ENCODE measurements around the gene GPC6.

Gene GPC6

DNA sequence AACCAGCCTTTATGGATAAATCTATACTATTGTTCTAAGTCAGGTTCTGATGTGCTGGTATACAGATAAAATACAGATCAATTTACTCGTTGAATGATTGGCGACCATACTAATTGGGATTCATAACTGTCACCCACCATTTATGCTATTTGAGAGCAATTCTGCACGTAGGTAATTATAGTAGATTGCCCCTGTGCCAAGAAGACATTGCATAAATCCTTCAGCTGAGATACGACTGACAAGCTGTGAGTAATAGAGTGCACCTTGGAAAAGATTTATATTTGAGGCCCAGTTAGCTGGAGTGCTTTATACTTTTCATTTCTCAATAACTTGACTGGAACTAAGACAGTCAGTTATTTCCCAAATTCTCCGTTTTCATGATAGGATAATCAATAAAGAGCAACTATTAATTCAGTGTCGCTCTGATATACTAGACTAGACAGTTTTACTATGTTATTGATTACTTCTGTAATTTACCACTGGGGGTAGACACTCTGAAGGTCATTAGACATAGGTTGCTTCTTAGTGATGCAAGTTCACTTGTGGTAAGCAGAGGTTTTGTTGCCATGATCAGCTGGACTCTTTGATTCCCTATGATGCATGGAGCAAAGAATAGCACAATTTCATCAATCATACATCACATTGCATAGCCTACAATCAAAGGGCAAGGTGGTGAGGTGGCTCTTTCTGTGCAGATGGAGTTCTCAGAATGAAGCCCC lies 536.3 kb downstream of the GPC6 start:
- TF ChIP-seq, protein P1, sequence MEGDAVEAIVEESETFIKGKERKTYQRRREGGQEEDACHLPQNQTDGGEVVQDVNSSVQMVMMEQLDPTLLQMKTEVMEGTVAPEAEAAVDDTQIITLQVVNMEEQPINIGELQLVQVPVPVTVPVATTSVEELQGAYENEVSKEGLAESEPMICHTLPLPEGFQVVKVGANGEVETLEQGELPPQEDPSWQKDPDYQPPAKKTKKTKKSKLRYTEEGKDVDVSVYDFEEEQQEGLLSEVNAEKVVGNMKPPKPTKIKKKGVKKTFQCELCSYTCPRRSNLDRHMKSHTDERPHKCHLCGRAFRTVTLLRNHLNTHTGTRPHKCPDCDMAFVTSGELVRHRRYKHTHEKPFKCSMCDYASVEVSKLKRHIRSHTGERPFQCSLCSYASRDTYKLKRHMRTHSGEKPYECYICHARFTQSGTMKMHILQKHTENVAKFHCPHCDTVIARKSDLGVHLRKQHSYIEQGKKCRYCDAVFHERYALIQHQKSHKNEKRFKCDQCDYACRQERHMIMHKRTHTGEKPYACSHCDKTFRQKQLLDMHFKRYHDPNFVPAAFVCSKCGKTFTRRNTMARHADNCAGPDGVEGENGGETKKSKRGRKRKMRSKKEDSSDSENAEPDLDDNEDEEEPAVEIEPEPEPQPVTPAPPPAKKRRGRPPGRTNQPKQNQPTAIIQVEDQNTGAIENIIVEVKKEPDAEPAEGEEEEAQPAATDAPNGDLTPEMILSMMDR (IDR thresholded peaks at IDR 0.05; ENCODE audit: low read depth, low read length, missing control alignments), result no peak
- no peak overlapping the region for H3K4me3 ChIP-seq (replicated peaks; ENCODE audit: low read depth, low read length)
- no peak for DNase-seq (ENCODE audit: extremely low read depth, low read depth)

DNA sequence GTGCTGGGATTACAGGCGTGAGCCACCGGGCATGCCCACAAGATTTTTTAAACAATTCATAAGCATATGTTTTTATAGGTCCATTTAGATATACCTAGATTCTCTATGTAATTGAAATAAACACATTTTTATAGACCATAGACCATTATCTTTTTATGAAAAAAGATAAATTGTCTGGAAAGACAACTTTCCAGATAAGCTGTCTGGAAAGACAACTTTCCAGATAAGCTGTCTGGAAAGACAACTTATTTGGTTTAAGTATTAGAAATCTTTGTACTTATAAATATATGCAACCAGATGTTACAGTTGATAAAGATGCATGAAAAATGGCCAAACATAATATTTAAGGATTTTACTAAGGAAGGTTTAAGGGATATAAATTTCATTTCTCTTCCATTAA lies 538.5 kb downstream of the GPC6 start:
- H3K4me3 ChIP-seq (replicated peaks; ENCODE audit: low read depth, low read length), result no peak overlapping the region
- DNase-seq (ENCODE audit: extremely low read depth, low read depth), result no peak

DNA sequence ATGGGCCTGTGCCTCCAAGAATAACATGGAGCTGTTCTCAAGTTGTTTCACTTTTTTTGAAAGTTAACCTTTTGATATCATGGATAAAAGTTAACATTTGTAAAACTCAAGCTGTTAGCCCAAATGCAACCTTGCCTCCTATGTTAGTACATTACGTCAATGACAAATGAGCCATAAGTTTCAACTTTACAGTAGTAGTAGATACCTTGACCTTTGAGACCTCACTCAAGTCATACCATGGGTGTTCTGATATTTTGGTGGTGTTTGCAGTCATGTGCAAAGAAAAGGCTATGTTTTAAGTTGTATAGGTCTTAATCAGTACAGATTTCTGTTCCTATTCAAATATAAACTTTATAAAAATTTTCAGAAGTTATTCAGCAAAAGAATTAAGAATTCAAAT lies 539.2 kb downstream of the GPC6 start:
- TF ChIP-seq, protein P1 (IDR thresholded peaks at IDR 0.05; ENCODE audit: low read depth, low read length, missing control alignments), result no peak
- no peak for DNase-seq (ENCODE audit: extremely low read depth, low read depth)
- H3K4me3 ChIP-seq (replicated peaks; ENCODE audit: low read depth, low read length), result no peak overlapping the region

More for the DNA sequence above, 538.5 kb downstream of the GPC6 start:
- TF ChIP-seq, protein P1 (IDR thresholded peaks at IDR 0.05; ENCODE audit: low read depth, low read length, missing control alignments), result no peak

DNA sequence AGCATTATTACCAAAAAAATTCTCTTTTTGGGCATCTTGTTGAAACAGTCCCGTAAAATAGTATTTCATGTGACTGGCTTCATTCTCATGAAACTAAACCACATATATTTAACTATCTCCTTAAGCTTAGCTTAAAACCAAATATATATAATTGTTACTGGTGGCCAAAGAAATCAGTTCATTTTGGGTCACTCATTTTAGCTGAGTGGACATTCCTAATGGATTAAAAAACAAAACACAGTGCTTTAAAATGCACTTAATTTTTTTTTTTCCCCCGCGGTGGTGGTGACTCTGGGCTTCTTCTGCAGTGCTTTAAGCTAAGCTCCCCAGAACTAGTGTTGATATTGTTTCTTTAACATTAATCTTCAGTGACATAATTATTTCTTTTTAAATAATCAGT lies 540.1 kb downstream of the GPC6 start:
- H3K4me3 ChIP-seq (replicated peaks; ENCODE audit: low read depth, low read length), result no peak overlapping the region
- TF ChIP-seq, protein P1 (IDR thresholded peaks at IDR 0.05; ENCODE audit: low read depth, low read length, missing control alignments), result no peak
- DNase-seq (ENCODE audit: extremely low read depth, low read depth), result no peak

DNA sequence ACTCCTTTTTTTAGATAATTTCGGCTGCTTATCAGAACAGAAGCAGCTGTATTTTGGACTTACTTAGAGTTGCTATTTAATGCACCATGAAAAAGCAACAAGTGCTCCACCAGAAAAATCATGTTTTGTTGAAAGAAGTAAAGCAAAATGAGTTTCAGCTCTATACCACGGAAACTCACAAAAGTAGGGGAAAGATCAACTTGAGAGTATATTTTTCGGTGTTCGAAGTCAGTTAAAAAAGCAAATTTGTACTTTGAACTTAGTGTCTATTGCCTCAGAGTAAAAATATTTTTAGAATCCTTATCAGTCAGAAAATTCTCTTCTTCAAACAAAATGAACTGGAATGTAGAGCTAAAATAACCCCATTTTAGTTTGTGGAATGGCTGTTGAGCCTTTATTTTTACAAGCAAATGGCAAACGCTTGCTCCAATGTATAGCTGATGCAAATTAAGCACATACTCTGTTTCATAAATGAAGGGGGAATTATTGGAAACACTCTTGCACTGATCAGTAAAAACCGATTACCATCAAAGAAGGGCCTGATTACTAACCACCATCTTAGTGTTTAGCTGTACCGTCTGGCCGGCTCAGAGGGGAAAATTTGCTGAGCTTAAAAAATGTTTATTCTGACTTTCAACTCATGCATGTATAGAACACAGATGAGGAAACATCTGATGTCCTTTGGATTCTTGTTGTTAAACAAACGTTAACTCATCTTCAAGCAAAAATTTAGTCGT lies 540.7 kb downstream of the GPC6 start:
- H3K4me3 ChIP-seq (replicated peaks; ENCODE audit: low read depth, low read length), result no peak overlapping the region
- no peak for DNase-seq (ENCODE audit: extremely low read depth, low read depth)
- TF ChIP-seq, protein P1 (IDR thresholded peaks at IDR 0.05; ENCODE audit: low read depth, low read length, missing control alignments), result no peak

DNA sequence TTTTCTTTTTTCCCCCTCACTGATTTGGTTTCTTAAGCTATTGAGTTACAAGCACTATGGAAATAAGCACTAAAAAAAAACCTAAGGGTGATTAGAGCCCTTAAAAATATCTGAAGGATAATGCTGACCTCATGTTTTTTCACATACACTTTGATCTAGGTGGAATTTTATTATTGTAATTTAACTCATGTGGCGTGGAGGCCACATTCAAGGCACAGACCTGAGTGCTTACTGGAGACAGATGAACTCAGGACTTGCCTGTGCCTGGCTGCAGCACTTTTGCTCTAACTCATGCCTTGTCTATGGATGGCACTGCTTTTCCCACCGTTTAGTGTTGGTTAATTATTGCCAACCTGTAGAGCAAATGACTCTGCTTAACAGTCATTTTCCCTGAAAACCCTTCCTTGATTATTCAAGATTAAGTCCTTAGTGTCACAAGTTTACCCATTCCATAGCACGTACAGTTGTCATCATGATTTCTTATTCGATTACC lies 541.4 kb downstream of the GPC6 start:
- TF ChIP-seq, protein P1 (IDR thresholded peaks at IDR 0.05; ENCODE audit: low read depth, low read length, missing control alignments), result no peak
- no peak overlapping the region for H3K4me3 ChIP-seq (replicated peaks; ENCODE audit: low read depth, low read length)
- DNase-seq (ENCODE audit: extremely low read depth, low read depth), result no peak
